ENCODE measurements around the gene SNAPC5. TPM values are rescaled to one million over a fixed set of nuclear protein-coding genes. Genes with fewer than 3 reads are reported as not detected.

Gene SNAPC5
- total and polyA plus RNA-seq, 2 of the 13 experiments (the other 11 are each of a cell fraction or from before 2014, with no cell fraction given), result 14.8 to 36.2 TPM

- CTCF ChIA-PET (ENCODE audit: low intra/inter-chr PET ratio, low total read pairs), result no interaction called here
- no peak for ATAC-seq
- Histone ChIP-seq H3K9ac (ENCODE audit: insufficient read depth, low read depth, low read length) (no peak overlapping the region), H3K4me2 (ENCODE audit: low read depth, low read length) (no peak overlapping the region), H3K79me2 (ENCODE audit: insufficient read depth, low read length) (no peaks in the 10 kb centered on the region), H3K9me3 (ENCODE audit: low read length) (no peaks in the 10 kb centered on the region), H3K27me3 (ENCODE audit: control insufficient read depth in 1 of 2, insufficient read depth in 2 of 2, low read length in 2 of 2) (no peaks in the 10 kb centered on the region), H4K20me1 (ENCODE audit: insufficient read depth, low read length) (no peaks in the 10 kb centered on the region), H3K36me3 (replicated peaks in 1 of 2; ENCODE audit: control insufficient read depth in 1 of 2, insufficient read depth in 2 of 2, low read length in 2 of 2) (peaks cover 1 to 7% of the 10 kb centered on the region in 2 experiments; a peak in 1 of 5 replicates), H3K4me3 (replicated peaks in 1 of 3; ENCODE audit: insufficient read depth in 1 of 3, low read depth in 2 of 3, low read length in 3 of 3) (no peak overlapping the region), H3K27ac (ENCODE audit: extremely low read length, insufficient read depth, low read length) (no peak overlapping the region), H3K4me1 (ENCODE audit: insufficient read depth, low read length) (no peaks in the 10 kb centered on the region), H2AFZ (ENCODE audit: low read length) (no peak overlapping the region)
- FAIRE-seq, result no peak
- POLR2A ChIA-PET, result no interaction called here
- in situ Hi-C loops (cut with HindIII; ENCODE audit: extremely low pct_ligation_motif_present, low pct_unique_long_range_greater_than_20kb), result no loop called here
- TF ChIP-seq, protein P1, sequence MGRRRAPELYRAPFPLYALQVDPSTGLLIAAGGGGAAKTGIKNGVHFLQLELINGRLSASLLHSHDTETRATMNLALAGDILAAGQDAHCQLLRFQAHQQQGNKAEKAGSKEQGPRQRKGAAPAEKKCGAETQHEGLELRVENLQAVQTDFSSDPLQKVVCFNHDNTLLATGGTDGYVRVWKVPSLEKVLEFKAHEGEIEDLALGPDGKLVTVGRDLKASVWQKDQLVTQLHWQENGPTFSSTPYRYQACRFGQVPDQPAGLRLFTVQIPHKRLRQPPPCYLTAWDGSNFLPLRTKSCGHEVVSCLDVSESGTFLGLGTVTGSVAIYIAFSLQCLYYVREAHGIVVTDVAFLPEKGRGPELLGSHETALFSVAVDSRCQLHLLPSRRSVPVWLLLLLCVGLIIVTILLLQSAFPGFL (CRISPR knock-in tag; IDR thresholded peaks at IDR 0.05), result no peak
- no peak for TF ChIP-seq POLR2A (IDR thresholded peaks at IDR 0.05; ENCODE audit: insufficient read depth in 1 of 2, low read depth in 2 of 2, low read length in 2 of 2)
- TF ChIP-seq MAFF (IDR thresholded peaks at IDR 0.05; ENCODE audit: low read depth, low read length), result peak; percentile 87
- TF ChIP-seq SRSF4 (IDR thresholded peaks at IDR 0.05; ENCODE audit: low read depth, low read length, poor library complexity, severe bottlenecking), result no peak
- no peak for TF ChIP-seq ZNF713 (CRISPR knock-in tag; IDR thresholded peaks at IDR 0.05)
- TF ChIP-seq ATF4 (CRISPR knock-in tag; IDR thresholded peaks at IDR 0.05), result no peak
- no peak for TF ChIP-seq KDM5B (CRISPR knock-in tag; IDR thresholded peaks at IDR 0.05; ENCODE audit: borderline replicate concordance)
- no peak for TF ChIP-seq KMT2B (CRISPR knock-in tag; IDR thresholded peaks at IDR 0.05)
- TF ChIP-seq, protein P2, sequence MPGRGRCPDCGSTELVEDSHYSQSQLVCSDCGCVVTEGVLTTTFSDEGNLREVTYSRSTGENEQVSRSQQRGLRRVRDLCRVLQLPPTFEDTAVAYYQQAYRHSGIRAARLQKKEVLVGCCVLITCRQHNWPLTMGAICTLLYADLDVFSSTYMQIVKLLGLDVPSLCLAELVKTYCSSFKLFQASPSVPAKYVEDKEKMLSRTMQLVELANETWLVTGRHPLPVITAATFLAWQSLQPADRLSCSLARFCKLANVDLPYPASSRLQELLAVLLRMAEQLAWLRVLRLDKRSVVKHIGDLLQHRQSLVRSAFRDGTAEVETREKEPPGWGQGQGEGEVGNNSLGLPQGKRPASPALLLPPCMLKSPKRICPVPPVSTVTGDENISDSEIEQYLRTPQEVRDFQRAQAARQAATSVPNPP (CRISPR knock-in tag; IDR thresholded peaks at IDR 0.05), result no peak
- no peak for TF ChIP-seq ZNF773 (CRISPR knock-in tag; IDR thresholded peaks at IDR 0.05; ENCODE audit: borderline replicate concordance)
- no peak for TF ChIP-seq ZNF274 (CRISPR knock-in tag; IDR thresholded peaks at IDR 0.05)
- no peak for TF ChIP-seq KMT2A (CRISPR knock-in tag; IDR thresholded peaks at IDR 0.05)
- no peak for TF ChIP-seq MXD3 (CRISPR knock-in tag; IDR thresholded peaks at IDR 0.05)
- TF ChIP-seq TEAD2 (CRISPR knock-in tag; IDR thresholded peaks at IDR 0.05), result no peak
- TF ChIP-seq SP1 (IDR thresholded peaks at IDR 0.05), result no peak
- no peak for TF ChIP-seq SP1 (CRISPR knock-in tag; IDR thresholded peaks at IDR 0.05)
- TF ChIP-seq MAFK (conservative IDR thresholded peaks at IDR 0.05 in 1 of 2, IDR thresholded peaks at IDR 0.05 in 1 of 2; ENCODE audit: low read length in 2 of 2), result peak; percentile 83 to 95
- 100% methylated on average over 1 of the region's 1 CpG for WGBS (ENCODE audit: low lambda C conversion rate)
- no peak for DNase-seq (ENCODE audit: low spot score)
- intact Hi-C loops (cut with micrococcal nuclease; ENCODE audit: unreplicated experiment), result no loop called here
- no TSS peak for BruUV-seq (replicated peaks)
These were observed 47.7 kb upstream of the SNAPC5 start for GRCh38 chr15:66545255-66545654.

Data from HepG2 (cell line).